Stomach (tissue), 9 donors: Measurements from ENCODE around the gene HOXB7. TPM values are rescaled to one million over a fixed set of nuclear protein-coding genes. Genes with fewer than 3 reads are reported as not detected.

ENCODE experiments used
- DNase-seq, 2 donors: peaks; one replicate each; pipeline versions ENCODE4 v3.0.0 to v3.0.0-alpha.2; 2013 to 2019
- H3K27ac ChIP-seq, 5 donors: fragments of 200-600 bp in 4 of 5; sonication (generic) in 4 of 5; one replicate each; pipeline ENCODE4 v1.5.1; 2013 to 2019; ENCODE audit warnings: mild to moderate bottlenecking in 1 of 5, moderate library complexity in 1 of 5
- H3K27me3 ChIP-seq, 3 donors: fragments of 200-600 bp; sonication (generic); one replicate each; pipeline ENCODE4 v1.5.1; 2017 to 2019; ENCODE audit warnings: mixed run types in 1 of 3
- H3K36me3 ChIP-seq, 4 donors: fragments of 200-600 bp; sonication (generic); 1 replicate in 3 of 4; 2 replicates in 1 of 4; pipeline ENCODE4 v1.5.1; 2016 to 2019
- H3K4me1 ChIP-seq, 4 donors: fragments of 200-600 bp; sonication (generic); one replicate each; pipeline ENCODE4 v1.5.1; 2016 to 2019
- H3K4me3 ChIP-seq, 4 donors: fragments of 200-600 bp; sonication (generic) in 3 of 4; one replicate each; pipeline ENCODE4 v1.5.1; 2016 to 2019; ENCODE audit warnings: mild to moderate bottlenecking in 1 of 4
- H3K9me3 ChIP-seq, 4 donors: fragments of 200-600 bp; sonication (generic); one replicate each; pipeline ENCODE4 v1.5.1; 2016 to 2019
- CTCF ChIP-seq, 7 experiments: fragments of 450-650 bp in 4 of 7; fragments of 200-600 bp in 3 of 7; sonication (generic) in 3 of 7; IDR thresholded peaks; one replicate each; pipeline ENCODE4 v1.5.1; 2016 to 2019; ENCODE audit warnings: antibody characterized with exemption in 7 of 7, control low read depth in 2 of 7, mild to moderate bottlenecking in 1 of 7
- EP300 ChIP-seq: sonication (generic); formaldehyde crosslinking; IDR thresholded peaks from one replicate; pipeline ENCODE4 v1.6.1; 2017; ENCODE audit warnings: antibody characterized with exemption
- POLR2A ChIP-seq, 4 donors: fragments of 450-650 bp; IDR thresholded peaks; one replicate each; pipeline ENCODE4 v1.6.1; 2016; ENCODE audit warnings: antibody characterized with exemption in 4 of 4, control low read depth in 2 of 4, mild to moderate bottlenecking in 1 of 4, moderate library complexity in 1 of 4
- POLR2AphosphoS5 ChIP-seq, 3 donors: sonication (generic); formaldehyde crosslinking; IDR thresholded peaks; one replicate each; pipeline ENCODE4 v1.6.1; 2016; ENCODE audit warnings: antibody characterized with exemption in 3 of 3
- WGBS, 5 donors: extraction: QIAGEN DNeasy Blood & Tissue Kit in 3 of 5; methylation state at CpG; one replicate each; pipeline versions ENCODE4 v1.1.5 to v1.1.7; 2013 to 2018; 5-methylcytosine and 5-hydroxymethylcytosine counted together
- intact Hi-C: fragments of 100-400 bp; cut with DNase I; formaldehyde crosslinking; loops from one replicate; pipeline ENCODE4 v1.15.1; 2023; ENCODE audit warnings: low total_unique reads
- polyA plus RNA-seq, 3 donors: library from polyadenylated mRNA; stranded (reverse); fragments of 200-250 nt; gene quantifications; one replicate each; pipeline ENCODE4 v1.2.3, GENCODE V29; 2013
- total RNA-seq, 5 donors: library from RNA; depleted of rRNA; stranded (reverse); fragments of >200 nt; gene quantifications; one replicate each; pipeline versions ENCODE4 v1.1.0 to v1.2.3, GENCODE V29; 2014 to 2016
- donor health status: healthy with polysubstance abuse.
- donor health status: Bipolar disorder and iron deficiency.
- donor health status: healthy.

Gene HOXB7
- total and polyA plus RNA-seq, 8 donors, result 1.0 to 16.5 (median 2.6) TPM

- no peak for TF ChIP-seq EP300
- no peak for TF ChIP-seq POLR2AphosphoS5 (IDR thresholded peaks at IDR 0.05)
- no peak for TF ChIP-seq POLR2A (IDR thresholded peaks at IDR 0.05)
- TF ChIP-seq CTCF (IDR thresholded peaks at IDR 0.05), result no peak
- peaks cover 0 to 20% (median 9%) of the 10 kb centered on the region in 4 donors for H3K4me1 ChIP-seq
- peaks cover 51 to 100% (median 99%) of the 10 kb centered on the region in 3 donors for H3K27me3 ChIP-seq
- no peak overlapping the region for H3K4me3 ChIP-seq
- no peak overlapping the region for H3K27ac ChIP-seq
- H3K36me3 ChIP-seq, result no peaks in the 10 kb centered on the region
- intact Hi-C loops, result no loop called here
- H3K9me3 ChIP-seq, result no peaks in the 10 kb centered on the region
- WGBS, 5 donors, result 18 to 33% (median 29%) methylated on average over 20 of the region's 20 CpGs
- no peak for DNase-seq
Observed at GRCh38 chr17:48634493-48635208, 23.8 kb upstream of the HOXB7 start.

GRCh38 chr17:48633266-48633677, 22.5 kb upstream of the HOXB7 start:
- no peak overlapping the region for H3K27ac ChIP-seq

GRCh38 chr17:48632579-48633265, 21.9 kb upstream of the HOXB7 start:
- Histone ChIP-seq H3K4me1 (peaks cover 0 to 20% (median 9%) of the 10 kb centered on the region in 4 donors), H3K36me3 (no peaks in the 10 kb centered on the region), H3K27me3 (peaks cover 60 to 100% (median 99%) of the 10 kb centered on the region in 3 donors), H3K27ac (no peak overlapping the region), H3K4me3 (no peak overlapping the region), H3K9me3 (no peaks in the 10 kb centered on the region)
- intact Hi-C loops, result no loop called here
- WGBS, 5 donors, result 17 to 32% (median 21%) methylated on average over 7 of the region's 7 CpGs
- TF ChIP-seq CTCF (IDR thresholded peaks at IDR 0.05) (no peak), EP300 (no peak), POLR2AphosphoS5 (IDR thresholded peaks at IDR 0.05) (no peak), POLR2A (IDR thresholded peaks at IDR 0.05) (no peak)
- DNase-seq, result no peak

More at GRCh38 chr17:48633266-48633677, 22.5 kb upstream of the HOXB7 start:
- Histone ChIP-seq H3K4me3 (no peak overlapping the region), H3K9me3 (no peaks in the 10 kb centered on the region), H3K4me1 (peaks cover 0 to 20% (median 9%) of the 10 kb centered on the region in 4 donors), H3K36me3 (no peaks in the 10 kb centered on the region), H3K27me3 (peaks cover 57 to 100% (median 99%) of the 10 kb centered on the region in 3 donors)
- 12 to 23% (median 20%) methylated on average over 11 to 35 of the region's 35 CpGs for WGBS, 5 donors
- TF ChIP-seq EP300 (no peak), CTCF (IDR thresholded peaks at IDR 0.05) (no peak), POLR2AphosphoS5 (IDR thresholded peaks at IDR 0.05) (no peak), POLR2A (IDR thresholded peaks at IDR 0.05) (no peak)
- intact Hi-C loops, result no loop called here
- DNase-seq, result no peak

- H3K9me3 ChIP-seq, result no peaks in the 10 kb centered on the region
- H3K27me3 ChIP-seq, result peaks cover 60 to 100% (median 99%) of the 10 kb centered on the region in 3 donors
- no peak overlapping the region for H3K27ac ChIP-seq
- intact Hi-C loops, result no loop called here
- H3K36me3 ChIP-seq, result no peaks in the 10 kb centered on the region
- no peak for DNase-seq
- no peak overlapping the region for H3K4me3 ChIP-seq
- no peak for TF ChIP-seq POLR2AphosphoS5 (IDR thresholded peaks at IDR 0.05)
- no peak for TF ChIP-seq CTCF (IDR thresholded peaks at IDR 0.05)
- TF ChIP-seq EP300, result no peak
- no peak for TF ChIP-seq POLR2A (IDR thresholded peaks at IDR 0.05)
- peaks cover 0 to 22% (median 9%) of the 10 kb centered on the region in 4 donors for H3K4me1 ChIP-seq
- WGBS, 5 donors, result 16 to 22% (median 18%) methylated on average over 5 to 7 of the region's 7 CpGs
Observed at GRCh38 chr17:48631693-48632578, 21.1 kb upstream of the HOXB7 start.
